ENCODE results near the gene WFDC13.
"Not testable (repeated sequence)": the region's sequence is repeated elsewhere in the genome, so short reads cannot be mapped to it uniquely, and the experiment has no call there.

WFDC13 gene

GRCh38 chr20:45701873-45702272, at the start of gene WFDC13:
Gene WFDC13, plus strand, starts transcription at chr20:45702038. Its CDS starts 86 bp downstream, at chr20:45702124.
- no peak for DNase-seq

- DNase-seq = not testable (repeated sequence)
Observed at GRCh38 chr20:45657038-45657437, 44.8 kb upstream of the WFDC13 start.

GRCh38 chr20:45670139-45670538, 31.7 kb upstream of the WFDC13 start, which contains the start of gene WFDC11:
Gene WFDC11, minus strand, starts transcription at chr20:45670239. Its CDS starts 19,639 bp downstream, at chr20:45650600.
- no peak for DNase-seq

- no peak for DNase-seq
Observed at GRCh38 chr20:45672765-45673164, 29.1 kb upstream of the WFDC13 start.

GRCh38 chr20:45679650-45680049, 22.2 kb upstream of the WFDC13 start:
- DNase-seq = no peak

GRCh38 chr20:45685896-45686295, 15.9 kb upstream of the WFDC13 start:
- no peak for DNase-seq

GRCh38 chr20:45693346-45693745, 8.5 kb upstream of the WFDC13 start:
- not testable (repeated sequence) for DNase-seq

- no peak for DNase-seq
Observed at GRCh38 chr20:45695496-45695895, 6.3 kb upstream of the WFDC13 start.

- no peak for DNase-seq
Observed at GRCh38 chr20:45701104-45701503, 734 bp upstream of the WFDC13 start.

GRCh38 chr20:45704969-45705637, 3.3 kb downstream of the WFDC13 start, which contains the start of gene WFDC10B:
Gene WFDC10B, minus strand, starts transcription at chr20:45705019. Its CDS starts 19,027 bp downstream, at chr20:45685992.
- DNase-seq = no peak

- DNase-seq = not testable (repeated sequence)
Observed at GRCh38 chr20:45716141-45716688, 14.4 kb downstream of the WFDC13 start.

GRCh38 chr20:45722047-45722446, 20.2 kb downstream of the WFDC13 start, which contains the start of gene SPINT4:
Gene SPINT4, plus strand, starts transcription at chr20:45722347. Its CDS starts 21 bp downstream, at chr20:45722368.
- DNase-seq = no peak

GRCh38 chr20:45725134-45725533, 23.3 kb downstream of the WFDC13 start:
- no peak for DNase-seq

- DNase-seq = no peak
Observed at GRCh38 chr20:45727044-45727443, 25.2 kb downstream of the WFDC13 start.

GRCh38 chr20:45732199-45732598, 30.4 kb downstream of the WFDC13 start:
- DNase-seq = no peak

GRCh38 chr20:45735552-45735951, 33.7 kb downstream of the WFDC13 start:
- DNase-seq = no peak

GRCh38 chr20:45735988-45736387, 34.1 kb downstream of the WFDC13 start:
- no peak for DNase-seq

GRCh38 chr20:45742596-45742995, 40.8 kb downstream of the WFDC13 start:
- no peak for DNase-seq

GRCh38 chr20:45745015-45745414, 43.2 kb downstream of the WFDC13 start:
- no peak for DNase-seq

GRCh38 chr20:45751721-45752120, 49.9 kb downstream of the WFDC13 start:
- DNase-seq = no peak

GRCh38 chr20:45752746-45753145, 50.9 kb downstream of the WFDC13 start:
- DNase-seq = no peak

- DNase-seq = no peak
Observed at GRCh38 chr20:45758096-45758495, 56.3 kb downstream of the WFDC13 start.
